ENCODE results near the gene ZKSCAN5.
"Not testable (repeated sequence)": the region's sequence is repeated elsewhere in the genome, so short reads cannot be mapped to it uniquely, and the experiment has no call there.

The ZKSCAN5 gene

GRCh38 chr7:99557196-99557607, 52.7 kb downstream of the ZKSCAN5 start:
- DNase-seq: no peak

GRCh38 chr7:99557940-99558305, 53.5 kb downstream of the ZKSCAN5 start:
- no peak for DNase-seq

- peak; percentile 94 for DNase-seq
These were observed 54.1 kb downstream of the ZKSCAN5 start, which contains the start of gene ZNF655 for GRCh38 chr7:99558306-99559174. Gene ZNF655 (plus strand): TSS chr7:99558642. CDS start chr7:99560560, 1,918 bp downstream.

- no peak for DNase-seq
These were observed 54.9 kb downstream of the ZKSCAN5 start for GRCh38 chr7:99559175-99559915.

GRCh38 chr7:99560834-99561736, 56.6 kb downstream of the ZKSCAN5 start:
- no peak for DNase-seq

- DNase-seq: no peak
These were observed 57.2 kb downstream of the ZKSCAN5 start for GRCh38 chr7:99561737-99562051.

- DNase-seq: no peak
These were observed 57.8 kb downstream of the ZKSCAN5 start for GRCh38 chr7:99562114-99562784.

- DNase-seq: no peak
These were observed 58.4 kb downstream of the ZKSCAN5 start for GRCh38 chr7:99562832-99563231.

- no peak for DNase-seq
These were observed 59.2 kb downstream of the ZKSCAN5 start for GRCh38 chr7:99563650-99564049.

GRCh38 chr7:99568770-99569169, 64.3 kb downstream of the ZKSCAN5 start:
- not testable (repeated sequence) for DNase-seq

GRCh38 chr7:99571768-99572167, 67.3 kb downstream of the ZKSCAN5 start:
- no peak for DNase-seq

GRCh38 chr7:99573257-99573656, 68.8 kb downstream of the ZKSCAN5 start:
- DNase-seq: no peak

- DNase-seq: no peak
These were observed 71.8 kb downstream of the ZKSCAN5 start for GRCh38 chr7:99576251-99576650.

GRCh38 chr7:99579281-99579955, 75.0 kb downstream of the ZKSCAN5 start:
- DNase-seq: no peak

- peak; percentile 58 for DNase-seq
These were observed 75.7 kb downstream of the ZKSCAN5 start for GRCh38 chr7:99579956-99580777.

GRCh38 chr7:99580778-99581332, 76.4 kb downstream of the ZKSCAN5 start:
- not testable (repeated sequence) for DNase-seq
